ENCODE measurements around the gene RALB. TPM values are rescaled to one million over a fixed set of nuclear protein-coding genes. Genes with fewer than 3 reads are reported as not detected.
A peak's percentile ranks its signal among the peaks of the same experiment; 100 is the strongest.

The RALB gene
- total RNA-seq, 2 donors from 2014 or later: 71.8 to 93.4 TPM

GRCh38 chr2:120244656-120245519, 7.8 kb upstream of the RALB start:
- Histone ChIP-seq H3K27me3 (no peaks in the 10 kb centered on the region), H3K9me3 (no peaks in the 10 kb centered on the region), H3K27ac (peak overlapping the region; percentile 84), H3K4me3 (no peak overlapping the region), H3K36me3 (no peaks in the 10 kb centered on the region), H3K4me1 (peaks cover 15% of the 10 kb centered on the region), H3K9ac (ENCODE audit: low read depth in 2 of 2, low read length in 2 of 2) (peak overlapping the region in 1 of 2 donors; percentile 83)
- intact Hi-C loops (cut with DNase I): no loop called here
- DNase-seq: no peak
- TF ChIP-seq CTCF (IDR thresholded peaks at IDR 0.05): no peak

DNA sequence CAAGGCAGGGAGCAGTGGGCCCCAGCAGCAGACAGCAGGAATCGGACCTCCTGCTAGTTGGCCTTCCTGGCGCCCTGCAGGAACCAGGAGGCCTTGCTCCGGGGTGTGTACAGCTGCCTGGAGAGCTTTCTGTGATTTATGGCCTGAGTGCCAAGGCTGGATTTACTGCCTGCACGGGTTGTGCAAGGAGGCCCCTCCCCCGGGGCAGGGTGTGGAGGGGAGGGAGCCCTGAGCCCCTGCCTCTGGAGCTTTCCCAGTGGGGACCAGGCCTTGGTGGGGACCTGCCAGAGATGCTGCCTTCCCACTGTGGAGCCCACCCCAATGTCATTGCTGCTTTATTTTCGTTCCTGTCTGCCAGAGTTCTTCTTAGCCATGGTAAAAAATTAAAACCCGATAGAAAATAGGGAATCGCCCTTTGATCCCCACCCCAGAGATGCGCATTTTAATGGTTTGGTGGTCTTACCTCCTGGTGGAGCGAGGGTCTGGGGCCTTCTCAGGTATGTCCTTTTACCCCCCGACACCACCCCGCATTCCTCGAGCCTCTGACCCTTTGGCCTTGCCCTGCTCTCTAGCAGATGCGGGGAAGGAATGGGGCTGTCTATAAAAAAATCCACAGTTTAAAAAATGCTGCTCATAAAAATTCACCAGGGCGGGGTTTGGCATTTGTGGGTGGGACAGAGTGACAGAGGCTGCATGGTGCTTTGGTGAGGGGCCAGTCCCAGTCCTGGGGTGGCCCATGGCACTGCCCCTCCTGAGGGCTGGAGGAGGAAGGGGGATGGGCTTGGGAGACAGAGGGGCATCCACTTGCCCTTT, 6.9 kb upstream of the RALB start:
- H3K36me3 ChIP-seq: no peaks in the 10 kb centered on the region
- peak; percentile 94 for DNase-seq
- peaks cover 12% of the 10 kb centered on the region for H3K4me1 ChIP-seq
- H3K9me3 ChIP-seq: no peaks in the 10 kb centered on the region
- no peak for TF ChIP-seq CTCF (IDR thresholded peaks at IDR 0.05)
- intact Hi-C loops (cut with DNase I): no loop called here
- no peaks in the 10 kb centered on the region for H3K27me3 ChIP-seq
- peak overlapping the region; percentile 84 for H3K27ac ChIP-seq
- H3K9ac ChIP-seq (ENCODE audit: low read depth in 2 of 2, low read length in 2 of 2): peak overlapping the region; percentile 39 to 83
- no peak overlapping the region for H3K4me3 ChIP-seq

DNA sequence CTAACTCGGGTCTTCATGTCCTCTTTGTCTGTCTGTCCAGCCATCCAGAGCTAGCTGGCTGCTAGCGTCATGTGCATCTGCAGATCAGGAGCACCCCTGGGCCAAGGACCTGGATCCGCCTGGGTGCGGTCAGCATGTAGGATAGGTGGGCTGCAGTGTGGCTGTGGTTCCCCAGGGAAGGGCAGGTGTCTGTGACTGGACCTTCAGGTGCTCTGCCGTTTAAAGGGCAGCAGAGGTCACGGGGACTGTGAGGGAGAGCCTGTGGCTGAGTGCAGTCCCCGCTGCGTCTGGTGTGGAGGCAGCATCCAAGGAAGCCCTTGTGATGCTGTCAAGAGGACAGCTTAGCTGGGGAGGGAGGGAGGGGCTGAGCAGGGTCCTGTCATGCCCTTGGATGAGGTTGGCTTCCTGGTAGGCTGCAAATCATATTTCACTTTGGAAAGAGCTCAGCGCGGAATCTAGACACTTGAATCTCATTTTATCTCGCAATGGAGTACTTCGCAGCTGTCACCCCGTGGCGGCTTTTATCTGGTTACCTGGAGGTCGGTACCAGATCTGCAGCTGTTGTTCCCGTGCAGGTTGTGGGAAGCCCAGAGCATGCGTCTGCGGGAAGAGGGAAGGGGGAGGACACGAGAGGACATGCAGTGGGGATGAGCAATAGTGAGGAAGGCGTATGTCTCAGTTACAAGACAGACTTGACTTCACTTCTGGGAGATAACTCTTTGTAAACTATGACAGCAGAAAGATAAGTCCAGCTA, 5.9 kb upstream of the RALB start:
- Histone ChIP-seq H3K9ac (ENCODE audit: low read depth in 2 of 2, low read length in 2 of 2) (no peak overlapping the region), H3K4me1 (peaks cover 12% of the 10 kb centered on the region), H3K4me3 (no peak overlapping the region), H3K9me3 (no peaks in the 10 kb centered on the region), H3K36me3 (no peaks in the 10 kb centered on the region), H3K27ac (no peak overlapping the region), H3K27me3 (no peaks in the 10 kb centered on the region)
- no peak for TF ChIP-seq CTCF (IDR thresholded peaks at IDR 0.05)
- peak; percentile 18 for DNase-seq
- intact Hi-C loops (cut with DNase I): no loop called here

GRCh38 chr2:120247851-120248250, 4.8 kb upstream of the RALB start:
- Histone ChIP-seq H3K4me1 (peaks cover 12% of the 10 kb centered on the region), H3K9me3 (no peaks in the 10 kb centered on the region), H3K36me3 (no peaks in the 10 kb centered on the region), H3K9ac (ENCODE audit: low read depth in 2 of 2, low read length in 2 of 2) (no peak overlapping the region), H3K27ac (no peak overlapping the region), H3K4me3 (no peak overlapping the region), H3K27me3 (no peaks in the 10 kb centered on the region)
- no peak for DNase-seq
- intact Hi-C loops (cut with DNase I): no loop called here
- no peak for TF ChIP-seq CTCF (IDR thresholded peaks at IDR 0.05)

DNA sequence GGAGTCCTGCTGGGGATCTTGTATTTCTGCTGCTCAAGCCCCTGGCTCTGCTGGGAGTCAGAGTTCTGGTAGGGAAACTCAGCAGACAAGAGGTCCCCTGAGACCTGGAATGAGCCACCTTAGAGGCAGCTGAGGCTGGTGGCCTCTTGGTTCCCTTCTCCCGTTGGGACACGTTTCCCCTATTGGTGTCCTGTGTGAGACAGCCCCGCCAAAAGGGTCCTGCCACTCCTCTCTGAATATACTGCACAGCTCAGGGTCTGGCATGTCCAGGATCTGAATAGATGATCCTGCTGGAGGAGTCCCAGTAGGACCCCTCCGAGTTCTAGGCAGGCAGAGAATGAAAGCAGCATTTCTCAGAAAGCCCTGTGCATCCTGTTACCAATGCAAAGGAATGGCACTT, 2.0 kb upstream of the RALB start:
- Histone ChIP-seq H3K4me3 (no peak overlapping the region), H3K9ac (ENCODE audit: low read depth in 2 of 2, low read length in 2 of 2) (no peak overlapping the region), H3K4me1 (peaks cover 5% of the 10 kb centered on the region), H3K27me3 (no peaks in the 10 kb centered on the region), H3K27ac (no peak overlapping the region), H3K9me3 (no peaks in the 10 kb centered on the region), H3K36me3 (no peaks in the 10 kb centered on the region)
- DNase-seq: no peak
- intact Hi-C loops (cut with DNase I): loop anchor here (10.0 kb wide), 1 partner anchor 64 kb away; no protein-coding TSS in a partner anchor
- TF ChIP-seq CTCF (IDR thresholded peaks at IDR 0.05): no peak
